Gastroesophageal sphincter (tissue), 3 donors: ENCODE results near the gene CKAP2.

Source experiments
- EP300 ChIP-seq: sonication (generic); formaldehyde crosslinking; IDR thresholded peaks from one replicate; pipeline ENCODE4 v1.6.1; 2017; ENCODE audit warnings: antibody characterized with exemption, mild to moderate bottlenecking
- POLR2A ChIP-seq, 2 donors: fragments of 450-650 bp; IDR thresholded peaks; one replicate each; pipeline ENCODE4 v1.6.1; 2017; ENCODE audit warnings: antibody characterized with exemption in 2 of 2, mild to moderate bottlenecking in 2 of 2, moderate library complexity in 1 of 2
- TF ChIP-seq, protein P1 (sequence below), 4 experiments: fragments of 200-600 bp in 2 of 4; fragments of 450-650 bp in 2 of 4; sonication (generic) in 1 of 4; IDR thresholded peaks; one replicate each; pipeline ENCODE4 v1.5.1; 2017 to 2019; ENCODE audit warnings: antibody characterized with exemption in 4 of 4, mild to moderate bottlenecking in 2 of 4, moderate library complexity in 2 of 4

DNA sequence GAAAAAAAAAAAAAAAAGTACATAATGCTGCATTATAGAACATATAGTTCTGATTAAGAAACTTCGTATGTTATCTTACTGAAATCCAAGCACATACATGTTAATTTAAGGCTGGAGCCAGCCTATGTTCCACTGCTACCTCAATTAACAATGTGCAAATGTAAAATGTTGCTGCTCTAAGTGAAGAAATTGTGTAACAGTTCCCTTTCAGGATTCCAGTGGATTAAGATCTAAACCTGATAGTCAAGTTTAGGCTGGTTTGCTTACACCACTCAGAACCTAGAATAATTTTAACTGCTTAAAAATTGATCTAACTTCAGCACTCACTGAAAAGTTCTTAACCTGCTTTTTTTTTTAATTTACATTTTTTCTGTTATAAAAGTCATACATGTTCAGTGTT lies 9.0 kb upstream of the CKAP2 start:
- TF ChIP-seq, protein P1, sequence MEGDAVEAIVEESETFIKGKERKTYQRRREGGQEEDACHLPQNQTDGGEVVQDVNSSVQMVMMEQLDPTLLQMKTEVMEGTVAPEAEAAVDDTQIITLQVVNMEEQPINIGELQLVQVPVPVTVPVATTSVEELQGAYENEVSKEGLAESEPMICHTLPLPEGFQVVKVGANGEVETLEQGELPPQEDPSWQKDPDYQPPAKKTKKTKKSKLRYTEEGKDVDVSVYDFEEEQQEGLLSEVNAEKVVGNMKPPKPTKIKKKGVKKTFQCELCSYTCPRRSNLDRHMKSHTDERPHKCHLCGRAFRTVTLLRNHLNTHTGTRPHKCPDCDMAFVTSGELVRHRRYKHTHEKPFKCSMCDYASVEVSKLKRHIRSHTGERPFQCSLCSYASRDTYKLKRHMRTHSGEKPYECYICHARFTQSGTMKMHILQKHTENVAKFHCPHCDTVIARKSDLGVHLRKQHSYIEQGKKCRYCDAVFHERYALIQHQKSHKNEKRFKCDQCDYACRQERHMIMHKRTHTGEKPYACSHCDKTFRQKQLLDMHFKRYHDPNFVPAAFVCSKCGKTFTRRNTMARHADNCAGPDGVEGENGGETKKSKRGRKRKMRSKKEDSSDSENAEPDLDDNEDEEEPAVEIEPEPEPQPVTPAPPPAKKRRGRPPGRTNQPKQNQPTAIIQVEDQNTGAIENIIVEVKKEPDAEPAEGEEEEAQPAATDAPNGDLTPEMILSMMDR (IDR thresholded peaks at IDR 0.05) = no peak
- TF ChIP-seq POLR2A (IDR thresholded peaks at IDR 0.05) = no peak
- no peak for TF ChIP-seq EP300
